Nephron progenitor cell (in vitro differentiated cells): ENCODE measurements around the gene MIB2.

Experiments
- DNase-seq: peaks from one replicate; pipeline ENCODE4 v3.0.0; 2021
- H3K27ac Mint-ChIP-seq: 2 replicates; pipeline ENCODE4 v1.8.0; 2021; ENCODE audit warnings: mild to moderate bottlenecking, moderate library complexity, mixed read lengths
- H3K27me3 Mint-ChIP-seq: 2 replicates; pipeline ENCODE4 v1.8.0; 2021; ENCODE audit warnings: mild to moderate bottlenecking, low read depth, mixed read lengths; ENCODE audit not compliant: poor library complexity
- H3K36me3 Mint-ChIP-seq: 2 replicates; pipeline ENCODE4 v1.8.0; 2021; ENCODE audit warnings: low read depth, mixed read lengths
- H3K4me1 Mint-ChIP-seq: 2 replicates; pipeline ENCODE4 v1.8.0; 2021; ENCODE audit warnings: mixed read lengths
- H3K4me3 Mint-ChIP-seq: 2 replicates; pipeline ENCODE4 v1.8.0; 2021; ENCODE audit warnings: mild to moderate bottlenecking, moderate library complexity, mixed read lengths
- H3K9me3 Mint-ChIP-seq: 2 replicates; pipeline ENCODE4 v1.8.0; 2021; ENCODE audit warnings: mild to moderate bottlenecking, moderate library complexity, mixed read lengths
- CTCF ChIP-seq: fragments of 200-600 bp; sonication (generic); IDR thresholded peaks from 2 replicates; pipeline ENCODE4 v1.5.0; 2021; ENCODE audit warnings: antibody characterized with exemption

Gene MIB2

DNA sequence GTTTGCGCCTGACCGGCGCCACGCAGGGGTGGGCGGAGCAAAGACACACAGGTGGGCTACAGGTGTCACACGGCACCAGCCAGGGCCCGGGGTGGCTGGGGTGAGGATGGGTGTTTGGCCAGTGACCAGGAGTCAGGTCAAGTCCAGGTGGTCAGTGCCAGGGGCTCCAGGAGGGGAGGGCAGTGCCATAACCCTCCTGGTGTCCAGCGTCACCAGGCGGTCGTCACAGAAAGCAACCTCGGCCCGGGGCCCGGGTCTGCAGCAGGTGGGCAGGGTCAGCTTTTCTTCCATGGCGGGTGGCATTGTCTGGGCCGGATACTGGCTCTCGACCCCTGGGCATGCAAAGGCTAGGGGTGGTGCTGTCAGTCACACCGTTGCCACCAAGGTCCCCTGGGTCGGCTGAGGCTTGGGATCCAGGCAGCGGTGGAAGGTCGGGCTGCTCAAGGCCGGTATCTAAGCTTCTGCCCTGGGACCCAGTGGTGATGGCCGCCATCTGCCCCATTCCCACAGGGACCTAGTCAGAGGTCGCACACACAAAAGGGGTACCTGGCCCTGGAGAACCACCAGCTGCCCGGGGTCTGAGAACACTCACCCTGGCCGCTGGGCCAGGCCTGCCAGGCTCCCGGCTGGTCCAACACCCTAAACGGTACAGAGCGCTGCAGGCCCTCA lies 17.1 kb upstream of the MIB2 start:
- no peak for DNase-seq
- TF ChIP-seq CTCF: no peak
- H3K9me3 Mint-ChIP-seq: no peaks in the 10 kb centered on the region
- H3K27me3 Mint-ChIP-seq: peaks cover 31% of the 10 kb centered on the region
- peaks cover 5% of the 10 kb centered on the region for H3K4me1 Mint-ChIP-seq
- no peaks in the 10 kb centered on the region for H3K36me3 Mint-ChIP-seq
- H3K27ac Mint-ChIP-seq: no peak overlapping the region
- peak overlapping the region; percentile 76 for H3K4me3 Mint-ChIP-seq

- TF ChIP-seq CTCF: no peak
- Mint-ChIP-seq H3K27me3 (peaks cover 36% of the 10 kb centered on the region), H3K9me3 (no peaks in the 10 kb centered on the region), H3K36me3 (no peaks in the 10 kb centered on the region), H3K4me1 (peaks cover 5% of the 10 kb centered on the region), H3K4me3 (peak overlapping the region; percentile 76), H3K27ac (no peak overlapping the region)
- no peak for DNase-seq
Observed at GRCh38 chr1:1598720-1599029, 16.6 kb upstream of the MIB2 start.

DNA sequence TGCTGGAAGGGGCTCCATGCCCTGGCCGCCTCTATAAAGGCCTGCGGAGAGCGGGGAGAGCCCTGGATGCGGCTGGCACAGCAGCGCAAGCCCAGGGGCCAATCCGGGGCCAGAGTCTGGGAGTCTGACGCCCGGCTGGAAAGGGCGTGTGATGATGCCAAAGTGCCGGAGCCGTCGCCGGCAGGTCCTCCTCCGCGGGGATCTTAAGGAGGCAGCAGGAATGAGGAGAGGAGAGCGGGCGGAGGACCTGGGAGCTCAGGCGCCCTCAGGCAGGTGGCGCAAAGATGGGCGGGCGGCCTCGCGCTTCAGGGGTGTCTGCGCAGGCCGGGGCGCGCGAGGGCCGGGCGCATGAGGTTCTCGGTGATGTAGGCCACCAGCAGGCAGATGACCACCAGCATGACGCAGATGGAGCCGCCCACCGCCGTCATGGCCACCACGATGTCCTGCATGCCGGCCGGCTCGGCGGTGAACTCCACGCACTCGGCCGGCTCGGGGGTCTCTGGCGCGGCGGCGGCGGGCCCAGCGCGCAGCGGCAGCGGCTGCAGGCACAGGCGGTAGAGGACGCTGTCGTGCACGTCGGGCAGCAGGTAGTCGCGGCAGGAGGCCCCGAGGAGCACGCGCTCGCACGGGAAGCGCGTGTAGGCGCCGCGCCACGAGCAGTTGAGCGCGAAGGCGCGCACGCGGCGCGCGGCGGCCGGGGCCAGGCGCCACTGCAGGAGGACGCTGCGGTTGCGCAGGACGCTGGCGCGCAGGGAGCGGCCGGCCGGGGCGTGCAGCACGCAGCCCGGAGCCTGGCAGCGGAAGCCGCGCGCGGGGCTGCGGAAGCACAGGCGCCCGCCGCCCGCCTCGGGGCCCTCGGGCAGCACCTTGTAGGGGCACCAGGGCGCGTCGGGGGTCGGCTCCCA lies 16.0 kb upstream of the MIB2 start:
- no peaks in the 10 kb centered on the region for H3K36me3 Mint-ChIP-seq
- peaks cover 5% of the 10 kb centered on the region for H3K4me1 Mint-ChIP-seq
- H3K4me3 Mint-ChIP-seq: peak overlapping the region; percentile 76
- H3K27me3 Mint-ChIP-seq: peaks cover 42% of the 10 kb centered on the region
- H3K27ac Mint-ChIP-seq: no peak overlapping the region
- TF ChIP-seq CTCF: peak; percentile 7
- DNase-seq: peak; percentile 58
- no peaks in the 10 kb centered on the region for H3K9me3 Mint-ChIP-seq

- Mint-ChIP-seq H3K4me3 (peak within 1 kb of the TSS; percentile 76), H3K4me1 (peaks cover 5% of the 10 kb centered on the region), H3K36me3 (no peaks in the 10 kb centered on the region), H3K27ac (no peak within 1 kb of the TSS), H3K27me3 (peaks cover 49% of the 10 kb centered on the region), H3K9me3 (no peaks in the 10 kb centered on the region)
- DNase-seq: peak; percentile 50
- no peak for TF ChIP-seq CTCF
Observed at GRCh38 chr1:1599935-1600860, 15.1 kb upstream of the MIB2 start, which contains the start of gene FNDC10. TSS of gene FNDC10 (minus strand) at chr1:1600135. CDS start at chr1:1600015, 120 bp downstream.

GRCh38 chr1:1600861-1601563 lies 14.3 kb upstream of the MIB2 start:
- no peak for TF ChIP-seq CTCF
- Mint-ChIP-seq H3K9me3 (no peaks in the 10 kb centered on the region), H3K27ac (no peak overlapping the region)

More at GRCh38 chr1:1600861-1601563, 14.3 kb upstream of the MIB2 start:
- H3K4me1 Mint-ChIP-seq: peaks cover 5% of the 10 kb centered on the region
- peak overlapping the region; percentile 73 for H3K4me3 Mint-ChIP-seq
- peaks cover 49% of the 10 kb centered on the region for H3K27me3 Mint-ChIP-seq
- H3K36me3 Mint-ChIP-seq: no peaks in the 10 kb centered on the region
- DNase-seq: no peak
